Erythroblast (primary cell): Measurements from ENCODE around the gene POMC.

Experiments used
- GATA1 ChIP-seq: IDR thresholded peaks from 2 replicates; pipeline ENCODE4 v1.6.1; 2011; ENCODE audit warnings: low read depth, mild to moderate bottlenecking, control low read depth, low read length, moderate library complexity
- POLR2A ChIP-seq: IDR thresholded peaks from 2 replicates; pipeline ENCODE4 v1.6.1; 2011; ENCODE audit warnings: mild to moderate bottlenecking, low read length

GRCh38 chr2:25131567-25132298 lies 36.6 kb downstream of the POMC start:
- TF ChIP-seq POLR2A (no peak), GATA1 (no peak)
